Measurements from ENCODE around the gene SCRN3.
A peak's percentile ranks its signal among the peaks of the same experiment; 100 is the strongest.
"Not testable (repeated sequence)": the region's sequence is repeated elsewhere in the genome, so short reads cannot be mapped to it uniquely, and the experiment has no call there.

The SCRN3 gene

GRCh38 chr2:174395284-174395968, at the start of gene SCRN3:
TSS of gene SCRN3 (plus strand) at chr2:174395730. CDS start at chr2:174398284, 2,554 bp downstream.
- peak; percentile 75 for DNase-seq

GRCh38 chr2:174350018-174350417, 45.5 kb upstream of the SCRN3 start:
- peak; percentile 43 for DNase-seq

- DNase-seq, result no peak
These were observed 44.8 kb upstream of the SCRN3 start for GRCh38 chr2:174350593-174351181.

- DNase-seq, result no peak
These were observed 42.5 kb upstream of the SCRN3 start for GRCh38 chr2:174353004-174353403.

- DNase-seq, result no peak
These were observed 39.2 kb upstream of the SCRN3 start for GRCh38 chr2:174356347-174356746.

- not testable (repeated sequence) for DNase-seq
These were observed 35.9 kb upstream of the SCRN3 start for GRCh38 chr2:174359663-174360062.

GRCh38 chr2:174362949-174363348, 32.6 kb upstream of the SCRN3 start:
- no peak for DNase-seq

- DNase-seq, result not testable (repeated sequence)
These were observed 31.9 kb upstream of the SCRN3 start for GRCh38 chr2:174363492-174364225.

- DNase-seq, result no peak
These were observed 30.9 kb upstream of the SCRN3 start for GRCh38 chr2:174364628-174365027.

GRCh38 chr2:174365571-174365970, 30.0 kb upstream of the SCRN3 start:
- no peak for DNase-seq

- DNase-seq, result no peak
These were observed 26.8 kb upstream of the SCRN3 start for GRCh38 chr2:174368691-174369090.

GRCh38 chr2:174376967-174377366, 18.6 kb upstream of the SCRN3 start:
- DNase-seq, result no peak

GRCh38 chr2:174383796-174384195, 11.7 kb upstream of the SCRN3 start:
- DNase-seq, result no peak

- no peak for DNase-seq
These were observed 10.3 kb upstream of the SCRN3 start for GRCh38 chr2:174385201-174385600.

GRCh38 chr2:174388706-174389105, 6.8 kb upstream of the SCRN3 start:
- not testable (repeated sequence) for DNase-seq

- no peak for DNase-seq
These were observed 6.0 kb upstream of the SCRN3 start for GRCh38 chr2:174389542-174389941.

GRCh38 chr2:174390303-174390702, 5.2 kb upstream of the SCRN3 start:
- DNase-seq, result not testable (repeated sequence)

GRCh38 chr2:174392706-174393105, 2.8 kb upstream of the SCRN3 start:
- no peak for DNase-seq

- no peak for DNase-seq
These were observed 570 bp downstream of the SCRN3 start for GRCh38 chr2:174395969-174396630.

- no peak for DNase-seq
These were observed 2.2 kb downstream of the SCRN3 start for GRCh38 chr2:174397773-174398172.

GRCh38 chr2:174399171-174399570, 3.6 kb downstream of the SCRN3 start:
- no peak for DNase-seq

GRCh38 chr2:174400853-174401252, 5.3 kb downstream of the SCRN3 start:
- no peak for DNase-seq

GRCh38 chr2:174403628-174404027, 8.1 kb downstream of the SCRN3 start:
- no peak for DNase-seq

All from NCI-H1694 (cell line).